Psoas muscle (tissue), 8 donors: Measurements from ENCODE around the gene JAKMIP1. TPM values are rescaled to one million over a fixed set of nuclear protein-coding genes. Genes with fewer than 3 reads are reported as not detected.

ENCODE experiments used
- ATAC-seq, 4 donors: fragments of 200-7000 bp; cut with Tn5 transposase; one replicate each; pipeline ENCODE4 v1.9.1; 2020; ENCODE audit warnings: moderate library complexity in 3 of 4, mild to moderate bottlenecking in 2 of 4
- DNase-seq, 2 donors: peaks; one replicate each; pipeline ENCODE4 v3.0.0-alpha.2; 2020
- H3K27ac ChIP-seq: fragments of 200-600 bp; one replicate; pipeline ENCODE4 v1.8.0; 2022
- H3K27me3 ChIP-seq, 3 donors: fragments of 200-600 bp in 1 of 3; one replicate each; pipeline versions ENCODE4 v1.6.1 to v1.8.0; 2013 to 2022; ENCODE audit warnings: low read length in 2 of 3, mild to moderate bottlenecking in 2 of 3, moderate library complexity in 1 of 3; ENCODE audit not compliant: insufficient read depth in 3 of 3
- H3K36me3 ChIP-seq, 2 donors: fragments of 200-600 bp in 1 of 2; one replicate each; pipeline versions ENCODE4 v1.6.1 to v1.8.0; 2013 to 2022; ENCODE audit warnings: low read depth in 1 of 2, mild to moderate bottlenecking in 1 of 2, moderate library complexity in 1 of 2; ENCODE audit not compliant: insufficient read depth in 1 of 2
- H3K4me1 ChIP-seq: fragments of 200-600 bp; one replicate; pipeline ENCODE4 v1.8.0; 2022
- H3K4me3 ChIP-seq: fragments of 200-600 bp; one replicate; pipeline ENCODE4 v1.8.0; 2022; ENCODE audit warnings: mild to moderate bottlenecking
- H3K9me3 ChIP-seq: fragments of 200-600 bp; one replicate; pipeline ENCODE4 v1.8.0; 2022
- WGBS, 3 donors: extraction: QIAGEN DNeasy Blood & Tissue Kit; methylation state at CpG; one replicate each; pipeline versions ENCODE4 v1.1.6 to v1.1.7; 2013; 5-methylcytosine and 5-hydroxymethylcytosine counted together
- intact Hi-C, 2 donors: fragments of 100-400 bp; cut with DNase I; formaldehyde crosslinking; loops; one replicate each; pipeline versions ENCODE4 v1.11.0 to v1.14.2; 2022
- polyA plus RNA-seq, 3 donors: library from polyadenylated mRNA; stranded (reverse); fragments of 200-250 nt; gene quantifications; one replicate each; pipeline ENCODE4 v1.2.3, GENCODE V29; 2013
- total RNA-seq, 4 donors: library from RNA; stranded (reverse); fragmentation: NEBNext Ultra II Directional in 2 of 4; extraction: Animal tissue kit (Norgen Biotek cat#: 25700) in 2 of 4; gene quantifications; one replicate each; pipeline versions ENCODE4 v1.2.1 to v1.2.4, GENCODE V29; 2021 to 2023
- TF ChIP-seq, protein P1 (sequence below): fragments of 200-600 bp; IDR thresholded peaks from one replicate; pipeline ENCODE4 v1.8.0; 2022; ENCODE audit warnings: antibody characterized with exemption
- donor health status: healthy with polysubstance abuse.
- donor health status: DM: no; HTN: no; CAD: no; lungs with moderate emphysema.
- donor health status: Bipolar disorder and iron deficiency.
- donor health status: healthy.
- donor health status: DM: yes; HTN: yes; CAD: no.
- donor health status: DM: no; HTN: no; CAD: no.
- donor health status: DM: no; HTN: no; CAD: no.
- donor health status: DM: yes; HTN: yes; CAD: no.

The JAKMIP1 gene
- total and polyA plus RNA-seq, 7 donors = 0.04 TPM; not detected in 6

GRCh38 chr4:6128221-6128850, 72.0 kb downstream of the JAKMIP1 start:
- 39 to 51% (median 41%) methylated on average over 11 of the region's 11 CpGs for WGBS, 3 donors

DNA sequence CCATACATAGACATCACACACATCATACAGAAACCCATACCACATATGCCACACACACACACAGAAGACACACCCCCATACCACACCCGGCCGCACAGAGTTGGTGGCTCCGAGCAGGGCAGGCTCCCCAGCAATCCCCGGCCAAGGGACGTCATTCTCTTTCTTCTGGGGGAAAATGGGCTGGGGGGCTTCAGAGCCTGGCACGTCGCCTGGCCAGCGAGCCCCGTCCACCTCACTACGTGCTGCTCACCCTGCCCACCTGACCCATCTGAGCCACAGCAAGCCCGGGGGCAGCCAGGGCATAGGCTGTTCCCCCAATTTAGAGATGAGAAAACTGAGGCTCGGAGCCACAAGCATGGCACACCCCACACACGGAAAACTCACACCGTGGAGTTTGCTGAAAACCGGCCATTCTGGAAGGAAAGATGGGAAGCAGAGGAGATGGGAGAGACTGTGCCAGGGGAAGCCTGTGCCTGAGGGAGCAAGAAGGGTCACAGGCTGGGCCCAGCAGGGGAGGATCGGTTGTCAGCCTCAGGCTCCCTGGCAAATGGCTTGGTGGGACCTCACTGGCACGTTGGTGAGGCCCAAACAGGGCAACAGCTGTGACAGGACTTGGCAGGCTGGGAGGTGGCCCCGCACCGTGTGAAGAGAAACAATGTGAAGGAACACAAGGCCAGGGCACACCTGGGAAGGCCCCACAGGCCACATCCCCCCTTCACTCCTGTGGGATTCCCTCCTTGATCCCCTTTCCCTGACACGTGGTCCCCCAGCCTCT, 73.2 kb downstream of the JAKMIP1 start:
- no peaks in the 10 kb centered on the region for H3K4me1 ChIP-seq
- TF ChIP-seq, protein P1, sequence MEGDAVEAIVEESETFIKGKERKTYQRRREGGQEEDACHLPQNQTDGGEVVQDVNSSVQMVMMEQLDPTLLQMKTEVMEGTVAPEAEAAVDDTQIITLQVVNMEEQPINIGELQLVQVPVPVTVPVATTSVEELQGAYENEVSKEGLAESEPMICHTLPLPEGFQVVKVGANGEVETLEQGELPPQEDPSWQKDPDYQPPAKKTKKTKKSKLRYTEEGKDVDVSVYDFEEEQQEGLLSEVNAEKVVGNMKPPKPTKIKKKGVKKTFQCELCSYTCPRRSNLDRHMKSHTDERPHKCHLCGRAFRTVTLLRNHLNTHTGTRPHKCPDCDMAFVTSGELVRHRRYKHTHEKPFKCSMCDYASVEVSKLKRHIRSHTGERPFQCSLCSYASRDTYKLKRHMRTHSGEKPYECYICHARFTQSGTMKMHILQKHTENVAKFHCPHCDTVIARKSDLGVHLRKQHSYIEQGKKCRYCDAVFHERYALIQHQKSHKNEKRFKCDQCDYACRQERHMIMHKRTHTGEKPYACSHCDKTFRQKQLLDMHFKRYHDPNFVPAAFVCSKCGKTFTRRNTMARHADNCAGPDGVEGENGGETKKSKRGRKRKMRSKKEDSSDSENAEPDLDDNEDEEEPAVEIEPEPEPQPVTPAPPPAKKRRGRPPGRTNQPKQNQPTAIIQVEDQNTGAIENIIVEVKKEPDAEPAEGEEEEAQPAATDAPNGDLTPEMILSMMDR = no peak
- DNase-seq = no peak
- peaks cover 0 to 7% (median 0%) of the 10 kb centered on the region in 3 donors for H3K27me3 ChIP-seq
- no peak overlapping the region for H3K4me3 ChIP-seq
- H3K9me3 ChIP-seq = no peaks in the 10 kb centered on the region
- H3K27ac ChIP-seq = no peak overlapping the region
- ATAC-seq = no peak
- WGBS, 3 donors = 65 to 70% (median 68%) methylated on average over 18 to 20 of the region's 20 CpGs
- intact Hi-C loops = no loop called here
- H3K36me3 ChIP-seq = no peaks in the 10 kb centered on the region

More at GRCh38 chr4:6128221-6128850, 72.0 kb downstream of the JAKMIP1 start:
- no peak overlapping the region for H3K4me3 ChIP-seq
- ATAC-seq = no peak
- intact Hi-C loops = no loop called here
- H3K36me3 ChIP-seq = no peaks in the 10 kb centered on the region
- H3K27ac ChIP-seq = no peak overlapping the region
- no peaks in the 10 kb centered on the region for H3K9me3 ChIP-seq
- no peaks in the 10 kb centered on the region for H3K4me1 ChIP-seq
- TF ChIP-seq, protein P1 = no peak
- no peak for DNase-seq
- peaks cover 0 to 7% (median 0%) of the 10 kb centered on the region in 3 donors for H3K27me3 ChIP-seq

GRCh38 chr4:6125103-6125651, 75.2 kb downstream of the JAKMIP1 start:
- H3K4me3 ChIP-seq = no peak overlapping the region
- 58 to 64% (median 63%) methylated on average over 5 of the region's 5 CpGs for WGBS, 3 donors
- TF ChIP-seq, protein P1 = no peak
- H3K36me3 ChIP-seq = no peaks in the 10 kb centered on the region
- DNase-seq = no peak
- H3K27ac ChIP-seq = no peak overlapping the region
- no peaks in the 10 kb centered on the region for H3K4me1 ChIP-seq
- intact Hi-C loops = no loop called here
- H3K27me3 ChIP-seq = peaks cover 0 to 7% (median 1%) of the 10 kb centered on the region in 3 donors
- ATAC-seq = no peak
- no peaks in the 10 kb centered on the region for H3K9me3 ChIP-seq

- 84 to 97% (median 85%) methylated on average over 6 of the region's 6 CpGs for WGBS, 3 donors
- no peak for DNase-seq
- Histone ChIP-seq H3K27ac (no peak overlapping the region), H3K4me1 (no peaks in the 10 kb centered on the region), H3K36me3 (no peaks in the 10 kb centered on the region), H3K27me3 (peaks cover 0 to 7% (median 1%) of the 10 kb centered on the region in 3 donors), H3K9me3 (no peaks in the 10 kb centered on the region), H3K4me3 (no peak overlapping the region)
- TF ChIP-seq, protein P1 = no peak
- intact Hi-C loops = no loop called here
- no peak for ATAC-seq
These were observed 75.8 kb downstream of the JAKMIP1 start for GRCh38 chr4:6124386-6125102.
